Heart left ventricle (tissue), 13 donors: ENCODE results near the gene DRD4.

Source experiments
- CTCF ChIP-seq, 12 donors: fragments of 200-600 bp; sonication (generic) in 4 of 12; IDR thresholded peaks; one replicate each; pipeline versions ENCODE4 v1.5.0 to v1.8.0; 2018 to 2022; ENCODE audit warnings: antibody characterized with exemption in 12 of 12, mild to moderate bottlenecking in 5 of 12
- POLR2A ChIP-seq, 2 donors: fragments of 450-650 bp; IDR thresholded peaks; one replicate each; pipeline ENCODE4 v1.6.1; 2017; ENCODE audit warnings: antibody characterized with exemption in 2 of 2, mild to moderate bottlenecking in 2 of 2, moderate library complexity in 2 of 2
- donor health status: ischemic (EF 13 %, LVEDD 7.1; RV severe dilation, severe dysfunction).
- donor health status: DM: no; HTN: yes; CAD: no.
- donor health status: DM: no; HTN: no; CAD: no.
- donor health status: ischemic (EF 25% LVEDD 6.9; RV normal size, moderate dysfunction).
- donor health status: ischemic (EF 25% LVEDD 5.7; RV mildly dilated, moderate dysfunction).
- donor health status: ischemic (EF 35%, LVEDD 5.7; RV mildly dilated, moderate dysfunction).
- donor health status: nonischemic (EF 11% LVEDD 7.7; RV severe dilation, severe dysfunction).
- donor health status: DM: yes; HTN: yes; CAD: no.
- donor health status: PGD.
- donor health status: ischemic (EF 29% LVEDD 5.4; RV normal size, mild dysfunction).
- donor health status: nonischemic (EF 23%, LVEDD 6.1; RV moderate dilation, normal function).

- TF ChIP-seq CTCF (IDR thresholded peaks at IDR 0.05) (no peak), POLR2A (IDR thresholded peaks at IDR 0.05) (no peak)
These were observed 9.8 kb upstream of the DRD4 start for GRCh38 chr11:627308-627576.
